Activated naive CD4-positive, alpha-beta T cell treated with anti-CD3 and anti-CD28 coated beads, Interleukin-2, amount 50 U/mL, for 24 hours (primary cell): ENCODE measurements around the gene MSRB3.

Experiments
- H3K27ac Mint-ChIP-seq: one replicate; pipeline ENCODE4 v1.8.0; 2021; ENCODE audit warnings: mild to moderate bottlenecking, mixed read lengths
- H3K27me3 Mint-ChIP-seq: one replicate; pipeline ENCODE4 v1.8.0; 2021; ENCODE audit warnings: mixed read lengths
- H3K36me3 Mint-ChIP-seq: one replicate; pipeline ENCODE4 v1.8.0; 2021; ENCODE audit warnings: mixed read lengths
- H3K4me1 Mint-ChIP-seq: one replicate; pipeline ENCODE4 v1.8.0; 2021; ENCODE audit warnings: mixed read lengths
- H3K4me3 Mint-ChIP-seq: one replicate; pipeline ENCODE4 v1.8.0; 2021; ENCODE audit warnings: mild to moderate bottlenecking, mixed read lengths
- H3K9me3 Mint-ChIP-seq: one replicate; pipeline ENCODE4 v1.8.0; 2021; ENCODE audit warnings: mixed read lengths

Gene MSRB3

GRCh38 chr12:65497660-65498059 lies 219.2 kb downstream of the MSRB3 start:
- Mint-ChIP-seq H3K4me3 (no peak overlapping the region), H3K4me1 (no peaks in the 10 kb centered on the region), H3K27ac (no peak overlapping the region), H3K9me3 (no peaks in the 10 kb centered on the region), H3K27me3 (peaks cover 5% of the 10 kb centered on the region), H3K36me3 (no peaks in the 10 kb centered on the region)

- H3K36me3 Mint-ChIP-seq: no peaks in the 10 kb centered on the region
- peaks cover 5% of the 10 kb centered on the region for H3K27me3 Mint-ChIP-seq
Observed at GRCh38 chr12:65499167-65499566, 220.7 kb downstream of the MSRB3 start.

GRCh38 chr12:65500091-65500900 lies 221.8 kb downstream of the MSRB3 start:
- H3K9me3 Mint-ChIP-seq: no peaks in the 10 kb centered on the region
- peaks cover 4% of the 10 kb centered on the region for H3K27me3 Mint-ChIP-seq
- no peaks in the 10 kb centered on the region for H3K4me1 Mint-ChIP-seq
- H3K27ac Mint-ChIP-seq: no peak overlapping the region
- H3K36me3 Mint-ChIP-seq: no peaks in the 10 kb centered on the region
- no peak overlapping the region for H3K4me3 Mint-ChIP-seq

More at GRCh38 chr12:65499167-65499566, 220.7 kb downstream of the MSRB3 start:
- no peaks in the 10 kb centered on the region for H3K4me1 Mint-ChIP-seq
- no peak overlapping the region for H3K27ac Mint-ChIP-seq
- H3K9me3 Mint-ChIP-seq: no peaks in the 10 kb centered on the region
- no peak overlapping the region for H3K4me3 Mint-ChIP-seq

- H3K4me1 Mint-ChIP-seq: no peaks in the 10 kb centered on the region
- no peaks in the 10 kb centered on the region for H3K36me3 Mint-ChIP-seq
- H3K27me3 Mint-ChIP-seq: peaks cover 4% of the 10 kb centered on the region
- H3K9me3 Mint-ChIP-seq: no peaks in the 10 kb centered on the region
- H3K4me3 Mint-ChIP-seq: no peak overlapping the region
- no peak overlapping the region for H3K27ac Mint-ChIP-seq
Observed at GRCh38 chr12:65501093-65501621, 222.7 kb downstream of the MSRB3 start.

- no peak overlapping the region for H3K27ac Mint-ChIP-seq
- no peak overlapping the region for H3K4me3 Mint-ChIP-seq
- H3K9me3 Mint-ChIP-seq: no peaks in the 10 kb centered on the region
- H3K4me1 Mint-ChIP-seq: no peaks in the 10 kb centered on the region
- H3K27me3 Mint-ChIP-seq: peaks cover 4% of the 10 kb centered on the region
- no peaks in the 10 kb centered on the region for H3K36me3 Mint-ChIP-seq
Observed at GRCh38 chr12:65501935-65502334, 223.5 kb downstream of the MSRB3 start.

- Mint-ChIP-seq H3K9me3 (no peaks in the 10 kb centered on the region), H3K4me1 (no peaks in the 10 kb centered on the region), H3K36me3 (no peaks in the 10 kb centered on the region), H3K27me3 (peaks cover 4% of the 10 kb centered on the region), H3K27ac (no peak overlapping the region), H3K4me3 (no peak overlapping the region)
Observed at GRCh38 chr12:65504417-65504816, 225.9 kb downstream of the MSRB3 start.

GRCh38 chr12:65505386-65506121 lies 227.1 kb downstream of the MSRB3 start:
- peaks cover 4% of the 10 kb centered on the region for H3K27me3 Mint-ChIP-seq
- H3K27ac Mint-ChIP-seq: no peak overlapping the region
- no peaks in the 10 kb centered on the region for H3K9me3 Mint-ChIP-seq
- no peaks in the 10 kb centered on the region for H3K4me1 Mint-ChIP-seq
- no peaks in the 10 kb centered on the region for H3K36me3 Mint-ChIP-seq
- H3K4me3 Mint-ChIP-seq: no peak overlapping the region

GRCh38 chr12:65508276-65509035 lies 230.0 kb downstream of the MSRB3 start:
- Mint-ChIP-seq H3K4me1 (no peaks in the 10 kb centered on the region), H3K9me3 (no peaks in the 10 kb centered on the region), H3K4me3 (no peak overlapping the region), H3K27me3 (peaks cover 2% of the 10 kb centered on the region), H3K36me3 (no peaks in the 10 kb centered on the region), H3K27ac (no peak overlapping the region)

- H3K4me1 Mint-ChIP-seq: no peaks in the 10 kb centered on the region
- H3K4me3 Mint-ChIP-seq: no peak overlapping the region
- no peaks in the 10 kb centered on the region for H3K36me3 Mint-ChIP-seq
- H3K27me3 Mint-ChIP-seq: peaks cover 2% of the 10 kb centered on the region
- no peaks in the 10 kb centered on the region for H3K9me3 Mint-ChIP-seq
- H3K27ac Mint-ChIP-seq: no peak overlapping the region
Observed at GRCh38 chr12:65510007-65510406, 231.5 kb downstream of the MSRB3 start.

GRCh38 chr12:65510584-65511050 lies 232.1 kb downstream of the MSRB3 start:
- no peak overlapping the region for H3K27ac Mint-ChIP-seq
- H3K36me3 Mint-ChIP-seq: no peaks in the 10 kb centered on the region
- no peak overlapping the region for H3K4me3 Mint-ChIP-seq
- H3K4me1 Mint-ChIP-seq: no peaks in the 10 kb centered on the region
- H3K9me3 Mint-ChIP-seq: no peaks in the 10 kb centered on the region
- H3K27me3 Mint-ChIP-seq: peaks cover 2% of the 10 kb centered on the region

- Mint-ChIP-seq H3K4me1 (no peaks in the 10 kb centered on the region), H3K36me3 (no peaks in the 10 kb centered on the region), H3K9me3 (no peaks in the 10 kb centered on the region), H3K27ac (no peak overlapping the region), H3K4me3 (no peak overlapping the region), H3K27me3 (peaks cover 2% of the 10 kb centered on the region)
Observed at GRCh38 chr12:65511134-65511834, 232.8 kb downstream of the MSRB3 start.

GRCh38 chr12:65511912-65512311 lies 233.4 kb downstream of the MSRB3 start:
- H3K4me1 Mint-ChIP-seq: no peaks in the 10 kb centered on the region
- no peak overlapping the region for H3K4me3 Mint-ChIP-seq
- H3K27ac Mint-ChIP-seq: no peak overlapping the region
- H3K36me3 Mint-ChIP-seq: no peaks in the 10 kb centered on the region
- H3K27me3 Mint-ChIP-seq: peaks cover 2% of the 10 kb centered on the region
- no peaks in the 10 kb centered on the region for H3K9me3 Mint-ChIP-seq
